HCT116 (cell line): ENCODE results near the gene DDX1. TPM values are rescaled to one million over a fixed set of nuclear protein-coding genes. Genes with fewer than 3 reads are reported as not detected.

Experiments used
- ATAC-seq: fragments of 200-7000 bp; cut with Tn5 transposase; 2 replicates; pipeline ENCODE4 v1.9.1; 2020; ENCODE audit warnings: mild to moderate bottlenecking, moderate library complexity
- BruUV-seq: library from RNA; stranded (reverse); fragments of 400-500 nt; replicated peaks from 2 replicates; lab custom pipeline; 2021; lab: Mats Ljungman, UMichigan
- CTCF ChIA-PET: fragments of 300-600 bp; sonication (Branson Sonifier 250); formaldehyde crosslinking; loops from one replicate; lab custom pipeline; 2021; ENCODE audit warnings: antibody characterized with exemption; lab: Charles Lee
- POLR2A ChIA-PET: fragments of 300-600, 350-600 bp; sonication (Branson Sonifier 250); formaldehyde crosslinking; loops from one replicate; lab custom pipeline; 2021; ENCODE audit warnings: antibody characterized with exemption; lab: Charles Lee
- RAD21 ChIA-PET, 2 experiments: fragments of 300-600 bp; sonication (Branson Sonifier 250); formaldehyde crosslinking; loops; one replicate each; lab custom pipeline; 2023; ENCODE audit warnings: low total read pairs in 2 of 2; ENCODE audit not compliant: uncharacterized antibody in 2 of 2, unreplicated experiment in 2 of 2, low non-redundant PET in 1 of 2; lab: Charles Lee
- DNase-seq: peaks from one replicate; pipeline ENCODE4 v3.0.0-alpha.2; 2010; ENCODE audit warnings: low read depth, low spot score
- H2AFZ ChIP-seq: fragments of 200-600 bp; shearing (Covaris generic), sonication (generic); 2 replicates; pipeline ENCODE4 v1.6.1; 2017; ENCODE audit warnings: low read depth, mixed run types, mixed read lengths, antibody characterized with exemption, low read length; ENCODE audit not compliant: poor library complexity, severe bottlenecking
- H3K27ac ChIP-seq: 2 replicates; pipeline ENCODE4 v1.5.1; 2012; ENCODE audit warnings: low read depth, low read length
- H3K27me3 ChIP-seq: fragments of 200-600 bp; sonication (generic); 2 replicates; pipeline ENCODE4 v1.6.1; 2016; ENCODE audit warnings: mixed run types, low read length, mixed read lengths; ENCODE audit not compliant: insufficient read depth
- H3K36me3 ChIP-seq, 2 experiments: fragments of 200-500 bp in 1 of 2; fragments of 200-600 bp in 1 of 2; sonication (Bioruptor generic) in 1 of 2; sonication (generic) in 1 of 2; 2 replicates each; pipeline versions ENCODE4 v1.5.1 to v1.6.1; 2014 to 2016; ENCODE audit warnings: low read length in 2 of 2, inconsistent platforms in 1 of 2, mixed read lengths in 1 of 2, mixed run types in 1 of 2; ENCODE audit not compliant: insufficient read depth in 2 of 2, control insufficient read depth in 1 of 2
- H3K4me1 ChIP-seq, 2 experiments: fragments of 200-600 bp in 1 of 2; sonication (generic) in 1 of 2; 2 replicates each; pipeline versions ENCODE4 v1.5.1 to v1.6.1; 2012 to 2017; ENCODE audit warnings: low read length in 2 of 2, inconsistent platforms in 1 of 2, mild to moderate bottlenecking in 1 of 2, mixed read lengths in 1 of 2, mixed run types in 1 of 2, moderate library complexity in 1 of 2; ENCODE audit not compliant: insufficient read depth in 2 of 2, control insufficient read depth in 1 of 2
- H3K4me2 ChIP-seq: fragments of 200-600 bp; sonication (generic); 2 replicates; pipeline ENCODE4 v1.6.1; 2017; ENCODE audit warnings: mixed run types, low read length, mixed read lengths
- H3K4me3 ChIP-seq, 2 experiments: fragments of 200-600 bp in 1 of 2; sonication (generic) in 1 of 2; replicated peaks in 1 of 2; 2 replicates each; pipeline ENCODE4 v1.5.1; 2011 to 2016; ENCODE audit warnings: low read length in 2 of 2, control low read depth in 1 of 2, low read depth in 1 of 2, mild to moderate bottlenecking in 1 of 2, mixed read lengths in 1 of 2, mixed run types in 1 of 2
- H3K79me2 ChIP-seq: fragments of 200-600 bp; sonication (generic); 2 replicates; pipeline ENCODE4 v1.6.1; 2017; ENCODE audit warnings: mild to moderate bottlenecking, mixed run types, low read length, moderate library complexity, mixed read lengths; ENCODE audit not compliant: insufficient read depth
- H3K9ac ChIP-seq: fragments of 200-600 bp; sonication (generic); 2 replicates; pipeline ENCODE4 v1.6.1; 2016; ENCODE audit warnings: low read length, mixed read lengths
- H3K9me2 ChIP-seq: fragments of 200-600 bp; sonication (generic), shearing (Covaris generic); 2 replicates; pipeline ENCODE4 v1.6.1; 2017; ENCODE audit warnings: mixed run types, mild to moderate bottlenecking, moderate library complexity; ENCODE audit not compliant: insufficient read depth
- H3K9me3 ChIP-seq, 2 experiments: fragments of 200-500 bp in 1 of 2; fragments of 200-600 bp in 1 of 2; sonication (Bioruptor generic) in 1 of 2; sonication (generic) in 1 of 2; 2 replicates each; pipeline ENCODE4 v1.6.1; 2014 to 2017; ENCODE audit warnings: low read length in 2 of 2, mixed read lengths in 2 of 2, inconsistent platforms in 1 of 2, low read depth in 1 of 2, mild to moderate bottlenecking in 1 of 2, mixed run types in 1 of 2, moderate library complexity in 1 of 2; ENCODE audit not compliant: control insufficient read depth in 1 of 2, insufficient read depth in 1 of 2
- H4K20me1 ChIP-seq: fragments of 200-600 bp; sonication (generic), shearing (Covaris generic); 2 replicates; pipeline ENCODE4 v1.6.1; 2017; ENCODE audit warnings: mixed run types, mild to moderate bottlenecking, moderate library complexity; ENCODE audit not compliant: insufficient read depth
- CBX3 ChIP-seq: IDR thresholded peaks from 2 replicates; pipeline ENCODE4 v1.6.1; 2012; ENCODE audit warnings: low read depth
- EGR1 ChIP-seq: IDR thresholded peaks from 2 replicates; pipeline ENCODE4 v1.6.1; 2012; ENCODE audit warnings: low read depth
- ELF1 ChIP-seq: IDR thresholded peaks from 2 replicates; pipeline ENCODE4 v1.6.1; 2012; ENCODE audit warnings: low read depth, borderline replicate concordance
- EZH2 ChIP-seq: fragments of 200-600 bp; sonication (generic); IDR thresholded peaks from 2 replicates; pipeline ENCODE4 v1.6.1; 2017; ENCODE audit warnings: antibody characterized with exemption, mixed run types
- EZH2phosphoT487 ChIP-seq: fragments of 200-600 bp; IDR thresholded peaks from 2 replicates; pipeline ENCODE4 v1.6.1; 2018; ENCODE audit warnings: antibody characterized with exemption, borderline replicate concordance
- FOSL1 ChIP-seq: IDR thresholded peaks from 2 replicates; pipeline ENCODE4 v1.6.1; 2012; ENCODE audit warnings: low read depth
- JUND ChIP-seq: IDR thresholded peaks from 2 replicates; pipeline ENCODE4 v1.6.1; 2012
- POLR2A ChIP-seq: IDR thresholded peaks from 2 replicates; pipeline ENCODE4 v1.7.0; 2011; ENCODE audit warnings: borderline replicate concordance; ENCODE audit not compliant: insufficient read depth, insufficient read length; ENCODE audit errors: extremely low read depth
- POLR2AphosphoS5 ChIP-seq: IDR thresholded peaks from 2 replicates; pipeline ENCODE4 v1.6.1; 2011; ENCODE audit warnings: mild to moderate bottlenecking, low read depth, low read length, moderate library complexity
- RAD21 ChIP-seq: IDR thresholded peaks from 2 replicates; pipeline ENCODE4 v1.6.1; 2012; ENCODE audit warnings: low read depth, mild to moderate bottlenecking
- SRF ChIP-seq: IDR thresholded peaks from 2 replicates; pipeline ENCODE4 v1.6.1; 2012; ENCODE audit warnings: low read depth
- TCF7L2 ChIP-seq: IDR thresholded peaks from 2 replicates; pipeline ENCODE4 v1.7.0; 2011; ENCODE audit warnings: borderline replicate concordance, inconsistent platforms; ENCODE audit not compliant: insufficient read depth, insufficient read length; ENCODE audit errors: extremely low read depth
- YY1 ChIP-seq: IDR thresholded peaks from 2 replicates; pipeline ENCODE4 v1.6.1; 2011; ENCODE audit warnings: low read length, low read depth, moderate library complexity, mild to moderate bottlenecking; ENCODE audit not compliant: insufficient replicate concordance; ENCODE audit errors: extremely low read depth
- ZFX ChIP-seq: fragments of 450-650 bp; IDR thresholded peaks from 2 replicates; pipeline ENCODE4 v1.6.1; 2017
- ZNF274 ChIP-seq: fragments of 200-500 bp; sonication (Bioruptor generic); IDR thresholded peaks from 2 replicates; pipeline ENCODE4 v1.6.1; 2014; ENCODE audit warnings: mild to moderate bottlenecking, low read depth, low read length, inconsistent platforms
- intact Hi-C: fragments of 100-400 bp; cut with micrococcal nuclease; formaldehyde crosslinking; loops from 2 replicates; pipeline ENCODE4 v1.10.0; 2022
- total RNA-seq: library from RNA; stranded (reverse); gene quantifications from one replicate; pipeline ENCODE4 v1.2.1, GENCODE V29; 2021; ENCODE audit not compliant: unreplicated experiment
- TF ChIP-seq, protein P1 (sequence below): IDR thresholded peaks from 2 replicates; pipeline ENCODE4 v1.6.1; 2011; ENCODE audit warnings: mild to moderate bottlenecking, low read length, moderate library complexity; ENCODE audit not compliant: insufficient replicate concordance; ENCODE audit errors: extremely low read depth
- TF ChIP-seq, protein P2 (sequence below), 3 experiments: fragments of 200-600 bp in 1 of 3; sonication (generic) in 1 of 3; IDR thresholded peaks in 2 of 3; conservative IDR thresholded peaks in 1 of 3; 2 replicates each; pipeline ENCODE4 v1.5.1; 2012 to 2017; ENCODE audit warnings: low read depth in 2 of 3, low read length in 2 of 3, antibody characterized with exemption in 1 of 3, borderline replicate concordance in 1 of 3, control low read depth in 1 of 3, mild to moderate bottlenecking in 1 of 3, mixed read lengths in 1 of 3, mixed run types in 1 of 3, moderate library complexity in 1 of 3; ENCODE audit not compliant: insufficient read depth in 1 of 3
- TF ChIP-seq, protein P3 (sequence below): IDR thresholded peaks from 2 replicates; pipeline ENCODE4 v1.6.1; 2012; ENCODE audit warnings: low read depth
- TF ChIP-seq, protein P4 (sequence below): IDR thresholded peaks from 2 replicates; pipeline ENCODE4 v1.6.1; 2012

DDX1 gene
- total RNA-seq, 1 experiment from 2014 or later, result 117 TPM

DNA sequence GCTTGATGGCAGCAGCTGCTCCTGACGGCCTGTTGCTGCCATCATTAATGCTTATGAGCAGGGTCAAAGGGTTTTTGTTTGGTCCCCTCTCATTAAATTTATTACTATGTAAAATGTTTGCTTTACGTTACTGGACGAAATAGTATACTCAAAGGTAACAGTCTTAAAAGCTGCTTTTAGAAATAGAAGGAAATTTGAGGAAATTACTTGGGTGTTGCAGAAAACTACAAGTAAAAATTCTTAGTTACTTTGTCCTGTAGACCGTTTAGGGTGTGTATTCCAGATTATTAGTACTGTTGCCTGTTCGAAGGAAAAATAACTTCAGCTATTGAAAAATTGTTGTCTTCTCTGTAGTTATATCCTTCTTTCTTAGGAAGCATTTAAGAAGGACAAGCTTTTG is 27.8 kb downstream of the DDX1 start:
- Histone ChIP-seq H3K4me2 (no peak overlapping the region), H3K79me2 (no peaks in the 10 kb centered on the region), H3K36me3 (peaks cover 46 to 53% of the 10 kb centered on the region in 2 experiments), H3K9ac (no peak overlapping the region), H3K27ac (no peak overlapping the region), H3K4me1 (no peaks in the 10 kb centered on the region), H2AFZ (no peak overlapping the region), H3K9me3 (no peaks in the 10 kb centered on the region), H4K20me1 (no peaks in the 10 kb centered on the region; the same call in 1 of the 2 replicates), H3K27me3 (no peaks in the 10 kb centered on the region), H3K4me3 (no peak overlapping the region), H3K9me2 (no peaks in the 10 kb centered on the region)
- ATAC-seq, result no peak
- intact Hi-C loops, result no loop called here
- POLR2A ChIA-PET, result no interaction called here
- DNase-seq, result no peak
- CTCF ChIA-PET, result no interaction called here
- RAD21 ChIA-PET, result no interaction called here
- no peak for TF ChIP-seq ZNF274
- TF ChIP-seq CBX3, result no peak
- TF ChIP-seq, protein P1, sequence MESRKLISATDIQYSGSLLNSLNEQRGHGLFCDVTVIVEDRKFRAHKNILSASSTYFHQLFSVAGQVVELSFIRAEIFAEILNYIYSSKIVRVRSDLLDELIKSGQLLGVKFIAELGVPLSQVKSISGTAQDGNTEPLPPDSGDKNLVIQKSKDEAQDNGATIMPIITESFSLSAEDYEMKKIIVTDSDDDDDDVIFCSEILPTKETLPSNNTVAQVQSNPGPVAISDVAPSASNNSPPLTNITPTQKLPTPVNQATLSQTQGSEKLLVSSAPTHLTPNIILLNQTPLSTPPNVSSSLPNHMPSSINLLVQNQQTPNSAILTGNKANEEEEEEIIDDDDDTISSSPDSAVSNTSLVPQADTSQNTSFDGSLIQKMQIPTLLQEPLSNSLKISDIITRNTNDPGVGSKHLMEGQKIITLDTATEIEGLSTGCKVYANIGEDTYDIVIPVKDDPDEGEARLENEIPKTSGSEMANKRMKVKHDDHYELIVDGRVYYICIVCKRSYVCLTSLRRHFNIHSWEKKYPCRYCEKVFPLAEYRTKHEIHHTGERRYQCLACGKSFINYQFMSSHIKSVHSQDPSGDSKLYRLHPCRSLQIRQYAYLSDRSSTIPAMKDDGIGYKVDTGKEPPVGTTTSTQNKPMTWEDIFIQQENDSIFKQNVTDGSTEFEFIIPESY, result no peak
- no peak for TF ChIP-seq RAD21
- TF ChIP-seq TCF7L2, result no peak
- TF ChIP-seq POLR2A, result no peak
- TF ChIP-seq, protein P2, sequence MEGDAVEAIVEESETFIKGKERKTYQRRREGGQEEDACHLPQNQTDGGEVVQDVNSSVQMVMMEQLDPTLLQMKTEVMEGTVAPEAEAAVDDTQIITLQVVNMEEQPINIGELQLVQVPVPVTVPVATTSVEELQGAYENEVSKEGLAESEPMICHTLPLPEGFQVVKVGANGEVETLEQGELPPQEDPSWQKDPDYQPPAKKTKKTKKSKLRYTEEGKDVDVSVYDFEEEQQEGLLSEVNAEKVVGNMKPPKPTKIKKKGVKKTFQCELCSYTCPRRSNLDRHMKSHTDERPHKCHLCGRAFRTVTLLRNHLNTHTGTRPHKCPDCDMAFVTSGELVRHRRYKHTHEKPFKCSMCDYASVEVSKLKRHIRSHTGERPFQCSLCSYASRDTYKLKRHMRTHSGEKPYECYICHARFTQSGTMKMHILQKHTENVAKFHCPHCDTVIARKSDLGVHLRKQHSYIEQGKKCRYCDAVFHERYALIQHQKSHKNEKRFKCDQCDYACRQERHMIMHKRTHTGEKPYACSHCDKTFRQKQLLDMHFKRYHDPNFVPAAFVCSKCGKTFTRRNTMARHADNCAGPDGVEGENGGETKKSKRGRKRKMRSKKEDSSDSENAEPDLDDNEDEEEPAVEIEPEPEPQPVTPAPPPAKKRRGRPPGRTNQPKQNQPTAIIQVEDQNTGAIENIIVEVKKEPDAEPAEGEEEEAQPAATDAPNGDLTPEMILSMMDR (IDR thresholded peaks at IDR 0.05 in 2 of 3, conservative IDR thresholded peaks at IDR 0.05 in 1 of 3; ENCODE audit: borderline replicate concordance in 1 of 3, insufficient read depth in 1 of 3, low read depth in 2 of 3, low read length in 2 of 3), result no peak
- TF ChIP-seq EZH2, result no peak
- no peak for TF ChIP-seq ELF1
- TF ChIP-seq FOSL1, result no peak
- no peak for TF ChIP-seq EGR1
- TF ChIP-seq, protein P3, sequence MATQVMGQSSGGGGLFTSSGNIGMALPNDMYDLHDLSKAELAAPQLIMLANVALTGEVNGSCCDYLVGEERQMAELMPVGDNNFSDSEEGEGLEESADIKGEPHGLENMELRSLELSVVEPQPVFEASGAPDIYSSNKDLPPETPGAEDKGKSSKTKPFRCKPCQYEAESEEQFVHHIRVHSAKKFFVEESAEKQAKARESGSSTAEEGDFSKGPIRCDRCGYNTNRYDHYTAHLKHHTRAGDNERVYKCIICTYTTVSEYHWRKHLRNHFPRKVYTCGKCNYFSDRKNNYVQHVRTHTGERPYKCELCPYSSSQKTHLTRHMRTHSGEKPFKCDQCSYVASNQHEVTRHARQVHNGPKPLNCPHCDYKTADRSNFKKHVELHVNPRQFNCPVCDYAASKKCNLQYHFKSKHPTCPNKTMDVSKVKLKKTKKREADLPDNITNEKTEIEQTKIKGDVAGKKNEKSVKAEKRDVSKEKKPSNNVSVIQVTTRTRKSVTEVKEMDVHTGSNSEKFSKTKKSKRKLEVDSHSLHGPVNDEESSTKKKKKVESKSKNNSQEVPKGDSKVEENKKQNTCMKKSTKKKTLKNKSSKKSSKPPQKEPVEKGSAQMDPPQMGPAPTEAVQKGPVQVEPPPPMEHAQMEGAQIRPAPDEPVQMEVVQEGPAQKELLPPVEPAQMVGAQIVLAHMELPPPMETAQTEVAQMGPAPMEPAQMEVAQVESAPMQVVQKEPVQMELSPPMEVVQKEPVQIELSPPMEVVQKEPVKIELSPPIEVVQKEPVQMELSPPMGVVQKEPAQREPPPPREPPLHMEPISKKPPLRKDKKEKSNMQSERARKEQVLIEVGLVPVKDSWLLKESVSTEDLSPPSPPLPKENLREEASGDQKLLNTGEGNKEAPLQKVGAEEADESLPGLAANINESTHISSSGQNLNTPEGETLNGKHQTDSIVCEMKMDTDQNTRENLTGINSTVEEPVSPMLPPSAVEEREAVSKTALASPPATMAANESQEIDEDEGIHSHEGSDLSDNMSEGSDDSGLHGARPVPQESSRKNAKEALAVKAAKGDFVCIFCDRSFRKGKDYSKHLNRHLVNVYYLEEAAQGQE, result no peak
- no peak for TF ChIP-seq SRF
- TF ChIP-seq JUND, result no peak
- no peak for TF ChIP-seq ZFX
- no peak for TF ChIP-seq YY1
- TF ChIP-seq, protein P4, sequence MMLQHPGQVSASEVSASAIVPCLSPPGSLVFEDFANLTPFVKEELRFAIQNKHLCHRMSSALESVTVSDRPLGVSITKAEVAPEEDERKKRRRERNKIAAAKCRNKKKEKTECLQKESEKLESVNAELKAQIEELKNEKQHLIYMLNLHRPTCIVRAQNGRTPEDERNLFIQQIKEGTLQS, result no peak
- no peak for TF ChIP-seq EZH2phosphoT487
- no peak for TF ChIP-seq POLR2AphosphoS5
- BruUV-seq, result no TSS peak
